ENCODE measurements around the gene SPG11.

GRCh38 chr15:44565387-44566154 is 97.9 kb downstream of the SPG11 start:
- TF ChIP-seq, protein P1, sequence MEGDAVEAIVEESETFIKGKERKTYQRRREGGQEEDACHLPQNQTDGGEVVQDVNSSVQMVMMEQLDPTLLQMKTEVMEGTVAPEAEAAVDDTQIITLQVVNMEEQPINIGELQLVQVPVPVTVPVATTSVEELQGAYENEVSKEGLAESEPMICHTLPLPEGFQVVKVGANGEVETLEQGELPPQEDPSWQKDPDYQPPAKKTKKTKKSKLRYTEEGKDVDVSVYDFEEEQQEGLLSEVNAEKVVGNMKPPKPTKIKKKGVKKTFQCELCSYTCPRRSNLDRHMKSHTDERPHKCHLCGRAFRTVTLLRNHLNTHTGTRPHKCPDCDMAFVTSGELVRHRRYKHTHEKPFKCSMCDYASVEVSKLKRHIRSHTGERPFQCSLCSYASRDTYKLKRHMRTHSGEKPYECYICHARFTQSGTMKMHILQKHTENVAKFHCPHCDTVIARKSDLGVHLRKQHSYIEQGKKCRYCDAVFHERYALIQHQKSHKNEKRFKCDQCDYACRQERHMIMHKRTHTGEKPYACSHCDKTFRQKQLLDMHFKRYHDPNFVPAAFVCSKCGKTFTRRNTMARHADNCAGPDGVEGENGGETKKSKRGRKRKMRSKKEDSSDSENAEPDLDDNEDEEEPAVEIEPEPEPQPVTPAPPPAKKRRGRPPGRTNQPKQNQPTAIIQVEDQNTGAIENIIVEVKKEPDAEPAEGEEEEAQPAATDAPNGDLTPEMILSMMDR (IDR thresholded peaks at IDR 0.05): no peak
- TF ChIP-seq POLR2A (IDR thresholded peaks at IDR 0.05): no peak
- no peak for TF ChIP-seq POLR2AphosphoS5 (IDR thresholded peaks at IDR 0.05)
- TF ChIP-seq EP300 (IDR thresholded peaks at IDR 0.05): no peak
